Raji (cell line): ENCODE data around the gene ABR.

Source experiments
- POLR2A ChIP-seq: IDR thresholded peaks from 2 replicates; pipeline ENCODE4 v1.6.1; 2011; ENCODE audit warnings: low read depth, low read length, control low read depth; ENCODE audit not compliant: insufficient read depth

Gene ABR

GRCh38 chr17:1179818-1180742 is at the start of gene ABR:
TSS of gene ABR (minus strand) at chr17:1179981. CDS start at chr17:1179727, 254 bp downstream.
- TF ChIP-seq POLR2A, result 0 out of 2 replicates have a peak, but pooled peaks have one; percentile 12

- peak; percentile 91 for TF ChIP-seq POLR2A
Measured at GRCh38 chr17:1229349-1229899, 49.6 kb upstream of the ABR start.

- peak; percentile 9; the same call in 1 of the 2 replicates for TF ChIP-seq POLR2A
Measured at GRCh38 chr17:1228781-1229348, 49.1 kb upstream of the ABR start.

GRCh38 chr17:1227917-1228780 is 48.4 kb upstream of the ABR start:
- peak; percentile 62 for TF ChIP-seq POLR2A

- TF ChIP-seq POLR2A, result no peak
Measured at GRCh38 chr17:1227365-1227764, 47.6 kb upstream of the ABR start.

- TF ChIP-seq POLR2A, result no peak
Measured at GRCh38 chr17:1226308-1226707, 46.5 kb upstream of the ABR start.

GRCh38 chr17:1224330-1224729 is 44.5 kb upstream of the ABR start:
- TF ChIP-seq POLR2A, result no peak

- no peak for TF ChIP-seq POLR2A
Measured at GRCh38 chr17:1223662-1224061, 43.9 kb upstream of the ABR start.

GRCh38 chr17:1222321-1222720 is 42.5 kb upstream of the ABR start:
- TF ChIP-seq POLR2A, result no peak

GRCh38 chr17:1221209-1221608 is 41.4 kb upstream of the ABR start:
- TF ChIP-seq POLR2A, result no peak

GRCh38 chr17:1220346-1220745 is 40.6 kb upstream of the ABR start:
- TF ChIP-seq POLR2A, result no peak

GRCh38 chr17:1217089-1217385 is 37.3 kb upstream of the ABR start:
- no peak for TF ChIP-seq POLR2A

- TF ChIP-seq POLR2A, result peak; percentile 63
Measured at GRCh38 chr17:1216217-1217088, 36.7 kb upstream of the ABR start.

GRCh38 chr17:1212946-1213345 is 33.2 kb upstream of the ABR start:
- no peak for TF ChIP-seq POLR2A
